Thoracic aorta (tissue), 2 donors: ENCODE data around the gene CXCL13. TPM values are rescaled to one million over a fixed set of nuclear protein-coding genes. Genes with fewer than 3 reads are reported as not detected.

Experiments used
- ATAC-seq: fragments of 150-250 bp; one replicate; pipeline ENCODE4 v1.8.0; 2017; ENCODE audit warnings: low read depth; ENCODE audit not compliant: insufficient number of reproducible peaks, low FRiP score
- DNase-seq: peaks from one replicate; pipeline ENCODE4 v3.0.0-alpha.2; 2020; ENCODE audit warnings: low spot score
- H3K27ac ChIP-seq, 2 donors: fragments of 200-600 bp; sonication (generic); 1 replicate in 1 of 2; 2 replicates in 1 of 2; pipeline ENCODE4 v1.5.1; 2016; ENCODE audit warnings: mild to moderate bottlenecking in 2 of 2, moderate library complexity in 2 of 2
- H3K27me3 ChIP-seq: fragments of 200-600 bp; sonication (generic); replicated peaks from 2 replicates; pipeline ENCODE4 v1.6.0; 2016; ENCODE audit warnings: mild to moderate bottlenecking; ENCODE audit not compliant: insufficient read depth
- H3K36me3 ChIP-seq: fragments of 200-600 bp; sonication (generic); one replicate; pipeline ENCODE4 v1.5.1; 2016
- H3K4me1 ChIP-seq, 2 donors: fragments of 200-600 bp; sonication (generic); 1 replicate in 1 of 2; 2 replicates in 1 of 2; pipeline versions ENCODE4 v1.5.1 to v1.6.0; 2016; ENCODE audit warnings: low read depth in 2 of 2, mild to moderate bottlenecking in 1 of 2; ENCODE audit not compliant: control insufficient read depth in 1 of 2
- H3K4me3 ChIP-seq: fragments of 200-600 bp; sonication (generic); 2 replicates; pipeline ENCODE4 v1.5.1; 2016; ENCODE audit warnings: mild to moderate bottlenecking
- H3K9me3 ChIP-seq: fragments of 200-600 bp; sonication (generic); 2 replicates; pipeline ENCODE4 v1.5.1; 2016
- total RNA-seq, 2 donors: library from RNA; depleted of rRNA; stranded (reverse); fragments of >200 nt; gene quantifications; one replicate each; pipeline versions ENCODE4 v1.1.0 to v1.2.3, GENCODE V29; 2016
- TF ChIP-seq, protein P1 (sequence below): fragments of 200-600 bp; sonication (generic); IDR thresholded peaks from one replicate; pipeline ENCODE4 v1.5.1; 2019; ENCODE audit warnings: antibody characterized with exemption

The CXCL13 gene
- total RNA-seq, 2 donors from 2014 or later: not detected

DNA sequence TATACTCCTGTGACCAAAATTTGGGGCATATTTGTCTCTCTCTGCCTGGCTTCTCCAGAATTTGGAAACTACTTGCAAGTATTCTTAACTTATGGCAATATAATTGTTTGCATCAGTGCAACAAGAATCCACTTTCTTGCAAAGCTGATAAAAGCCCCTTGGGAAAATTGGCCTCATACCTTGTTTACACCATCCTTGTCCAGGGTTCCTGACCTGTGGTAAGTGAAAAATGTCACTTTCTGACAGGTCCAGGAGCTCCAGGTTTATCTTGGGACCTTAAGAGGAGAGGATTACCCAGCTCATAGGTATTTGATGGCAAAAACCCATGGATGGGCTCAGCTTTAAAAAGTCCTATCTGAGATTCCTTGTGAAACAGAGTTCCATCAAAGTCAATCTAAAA, 29.3 kb upstream of the CXCL13 start:
- TF ChIP-seq, protein P1, sequence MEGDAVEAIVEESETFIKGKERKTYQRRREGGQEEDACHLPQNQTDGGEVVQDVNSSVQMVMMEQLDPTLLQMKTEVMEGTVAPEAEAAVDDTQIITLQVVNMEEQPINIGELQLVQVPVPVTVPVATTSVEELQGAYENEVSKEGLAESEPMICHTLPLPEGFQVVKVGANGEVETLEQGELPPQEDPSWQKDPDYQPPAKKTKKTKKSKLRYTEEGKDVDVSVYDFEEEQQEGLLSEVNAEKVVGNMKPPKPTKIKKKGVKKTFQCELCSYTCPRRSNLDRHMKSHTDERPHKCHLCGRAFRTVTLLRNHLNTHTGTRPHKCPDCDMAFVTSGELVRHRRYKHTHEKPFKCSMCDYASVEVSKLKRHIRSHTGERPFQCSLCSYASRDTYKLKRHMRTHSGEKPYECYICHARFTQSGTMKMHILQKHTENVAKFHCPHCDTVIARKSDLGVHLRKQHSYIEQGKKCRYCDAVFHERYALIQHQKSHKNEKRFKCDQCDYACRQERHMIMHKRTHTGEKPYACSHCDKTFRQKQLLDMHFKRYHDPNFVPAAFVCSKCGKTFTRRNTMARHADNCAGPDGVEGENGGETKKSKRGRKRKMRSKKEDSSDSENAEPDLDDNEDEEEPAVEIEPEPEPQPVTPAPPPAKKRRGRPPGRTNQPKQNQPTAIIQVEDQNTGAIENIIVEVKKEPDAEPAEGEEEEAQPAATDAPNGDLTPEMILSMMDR: no peak
- Histone ChIP-seq H3K27ac (no peak overlapping the region), H3K9me3 (no peaks in the 10 kb centered on the region), H3K27me3 (no peaks in the 10 kb centered on the region), H3K36me3 (no peaks in the 10 kb centered on the region), H3K4me1 (peaks cover 0 to 11% of the 10 kb centered on the region in 2 donors), H3K4me3 (no peak overlapping the region)
- ATAC-seq (no peak), DNase-seq (no peak)

DNA sequence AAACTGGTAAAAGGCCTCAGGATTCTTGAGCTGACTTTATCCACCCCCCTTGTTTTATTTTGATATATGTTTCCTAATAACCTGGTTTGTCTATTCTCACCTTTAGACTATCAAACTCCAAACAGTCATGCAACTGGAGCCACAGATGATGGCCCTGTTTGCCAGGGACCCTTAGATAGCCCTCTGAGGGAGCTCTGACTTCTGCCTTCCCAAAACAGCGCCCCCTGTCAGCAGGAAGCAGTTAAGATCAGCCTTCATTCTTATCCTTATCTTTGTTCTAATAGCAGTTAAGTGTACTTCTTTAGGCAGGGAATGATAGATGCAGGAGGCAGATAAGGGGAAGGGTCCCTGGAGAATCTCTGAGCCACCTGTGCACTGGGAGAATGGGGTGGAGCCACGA, 27.5 kb upstream of the CXCL13 start:
- TF ChIP-seq, protein P1: no peak
- Histone ChIP-seq H3K9me3 (no peaks in the 10 kb centered on the region), H3K4me3 (no peak overlapping the region), H3K27me3 (no peaks in the 10 kb centered on the region), H3K4me1 (peaks cover 0 to 11% of the 10 kb centered on the region in 2 donors), H3K36me3 (no peaks in the 10 kb centered on the region), H3K27ac (no peak overlapping the region)
- DNase-seq: no peak
- no peak for ATAC-seq

DNA sequence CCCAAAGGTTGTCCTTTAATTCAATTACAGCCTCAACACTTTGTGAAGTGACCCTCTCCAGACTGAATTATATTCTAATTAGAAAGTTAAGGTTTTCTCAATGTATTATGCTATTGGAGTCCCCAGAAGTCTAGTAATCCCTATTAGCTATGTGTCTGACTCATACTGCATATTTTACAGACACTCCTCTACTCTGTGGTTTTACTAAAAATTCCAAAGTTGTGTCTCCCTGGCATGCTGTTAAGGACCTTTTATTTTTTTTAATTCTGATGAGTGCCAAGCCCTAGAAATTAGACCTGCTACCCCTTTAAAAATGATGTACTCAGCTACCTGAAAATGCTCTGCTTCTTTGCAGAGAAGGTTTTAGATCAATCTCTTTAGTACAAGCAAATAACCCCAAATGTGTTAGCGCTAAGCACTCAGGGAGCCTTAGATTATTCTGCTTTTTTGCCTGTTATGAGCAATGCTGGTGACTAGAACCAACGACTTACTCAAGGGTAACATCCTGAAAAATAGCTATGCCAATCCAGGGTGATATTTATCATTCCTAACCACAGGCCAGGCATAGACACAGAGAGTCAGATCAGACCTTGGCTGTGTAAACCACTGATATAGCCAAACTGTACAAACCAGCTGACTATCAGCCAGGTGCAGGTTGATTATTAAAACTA, 26.1 kb upstream of the CXCL13 start:
- Histone ChIP-seq H3K9me3 (no peaks in the 10 kb centered on the region), H3K4me3 (no peak overlapping the region), H3K27me3 (no peaks in the 10 kb centered on the region), H3K36me3 (no peaks in the 10 kb centered on the region), H3K4me1 (peaks cover 0 to 11% of the 10 kb centered on the region in 2 donors), H3K27ac (no peak overlapping the region)
- ATAC-seq (no peak), DNase-seq (no peak)
- TF ChIP-seq, protein P1: no peak

DNA sequence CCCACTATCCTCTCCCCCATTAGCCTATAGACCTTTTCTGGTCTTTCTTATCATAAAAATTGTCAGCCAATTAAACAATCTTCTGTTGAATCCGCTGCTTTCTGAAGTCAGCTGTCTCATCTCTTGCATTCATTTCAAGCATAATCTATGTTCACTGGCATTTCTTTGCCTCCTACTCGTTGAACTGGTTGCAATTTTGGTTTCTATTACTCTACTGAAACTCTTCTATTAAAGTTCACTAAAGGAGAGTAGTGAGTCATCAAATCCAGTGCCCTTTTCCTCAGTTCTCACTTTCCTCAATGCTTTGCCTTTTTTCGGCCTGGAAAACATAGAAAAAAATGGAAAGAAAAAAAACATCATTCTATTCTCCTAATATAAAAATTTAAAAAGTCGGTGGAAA, 23.9 kb upstream of the CXCL13 start:
- peaks cover 0 to 11% of the 10 kb centered on the region in 2 donors for H3K4me1 ChIP-seq
- H3K36me3 ChIP-seq: no peaks in the 10 kb centered on the region
- TF ChIP-seq, protein P1: no peak
- H3K9me3 ChIP-seq: no peaks in the 10 kb centered on the region
- no peak for ATAC-seq
- no peak overlapping the region for H3K4me3 ChIP-seq
- H3K27ac ChIP-seq: no peak overlapping the region
- no peak for DNase-seq
- no peaks in the 10 kb centered on the region for H3K27me3 ChIP-seq

DNA sequence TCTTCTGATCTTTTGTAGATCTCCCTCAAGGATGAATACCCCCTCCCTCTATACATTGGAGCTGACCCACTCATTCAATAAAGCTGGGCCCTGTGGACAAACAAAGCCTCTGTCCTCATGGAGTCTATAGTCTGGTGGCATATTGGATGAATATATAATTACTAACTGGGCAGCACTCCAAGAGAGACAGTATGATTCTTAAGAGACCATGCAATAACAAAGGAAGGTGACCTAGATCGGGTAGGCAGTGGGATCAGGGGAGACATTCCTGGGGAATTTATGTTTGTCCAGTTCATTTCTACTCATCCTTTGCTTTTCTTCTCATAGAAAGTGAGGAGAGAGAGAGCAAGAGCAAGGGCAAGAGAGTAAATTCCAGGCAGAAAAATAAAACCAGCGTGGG, 23.5 kb upstream of the CXCL13 start:
- no peaks in the 10 kb centered on the region for H3K36me3 ChIP-seq
- H3K4me3 ChIP-seq: no peak overlapping the region
- no peaks in the 10 kb centered on the region for H3K27me3 ChIP-seq
- ATAC-seq: no peak
- H3K4me1 ChIP-seq: peaks cover 0 to 11% of the 10 kb centered on the region in 2 donors
- H3K9me3 ChIP-seq: no peaks in the 10 kb centered on the region
- TF ChIP-seq, protein P1: no peak
- no peak for DNase-seq
- H3K27ac ChIP-seq: no peak overlapping the region
